Measurements from ENCODE around the gene HDAC4. TPM values are rescaled to one million over a fixed set of nuclear protein-coding genes. Genes with fewer than 3 reads are reported as not detected.

Gene HDAC4
- total RNA-seq, 1 experiment from 2014 or later = 32.0 TPM

GRCh38 chr2:239247401-239248245 is 153.2 kb downstream of the HDAC4 start:
- WGBS (ENCODE audit: extremely low coverage, insufficient read length, low lambda C conversion rate) = no CpG with 5 or more reads among the region's 31 CpGs
- Histone ChIP-seq H3K23me2 (ENCODE audit: insufficient read length, low read depth, low read length, poor library complexity, severe bottlenecking) (no peaks in the 10 kb centered on the region), H3K4ac (ENCODE audit: low read depth, low read length) (no peak overlapping the region), H3K27me3 (ENCODE audit: insufficient read depth, low read length) (no peaks in the 10 kb centered on the region), H2AK5ac (ENCODE audit: insufficient read length, low read length) (no peak overlapping the region), H3K18ac (ENCODE audit: insufficient read length, low read depth, low read length) (no peak overlapping the region), H3K4me2 (ENCODE audit: insufficient read depth, insufficient read length, low read length) (no peak overlapping the region), H3K4me1 (ENCODE audit: insufficient read depth, low read length) (peaks cover 3% of the 10 kb centered on the region; the same call in 1 of the 2 replicates), H2BK20ac (ENCODE audit: low read depth, low read length, poor library complexity, severe bottlenecking) (no peak overlapping the region), H4K91ac (ENCODE audit: insufficient read length, low read depth, low read length) (no peak overlapping the region), H3K79me2 (ENCODE audit: insufficient read depth, low read length) (peaks cover 4% of the 10 kb centered on the region; the same call in 1 of the 2 replicates), H2BK12ac (ENCODE audit: insufficient read length, low read depth, low read length) (no peak overlapping the region), H4K8ac (replicated peaks; ENCODE audit: insufficient read length, low read depth, low read length) (no peak overlapping the region), H4K20me1 (ENCODE audit: control insufficient read depth, insufficient read depth, insufficient read length) (peaks cover 2% of the 10 kb centered on the region), H3K14ac (ENCODE audit: insufficient read depth, low read length) (no peak overlapping the region), H3T11ph (ENCODE audit: low read length) (no peak overlapping the region), H3K79me1 (ENCODE audit: insufficient read depth, low read depth, low read length, poor library complexity, severe bottlenecking) (peaks cover 4% of the 10 kb centered on the region), H4K5ac (ENCODE audit: insufficient read length, low read depth, low read length) (no peak overlapping the region), H2AFZ (ENCODE audit: low read length) (no peak overlapping the region), H2BK5ac (ENCODE audit: insufficient read length, low read length) (no peak overlapping the region), H3K9me3 (ENCODE audit: control insufficient read depth, low read depth, low read length) (no peaks in the 10 kb centered on the region), H2BK15ac (ENCODE audit: low read depth, low read length) (no peak overlapping the region), H3K23ac (ENCODE audit: insufficient read length, low read depth, low read length) (no peak overlapping the region), H2BK120ac (ENCODE audit: low read depth, low read length, poor library complexity, severe bottlenecking) (no peak overlapping the region), H3K27ac (ENCODE audit: insufficient read length, low read depth, low read length) (no peak overlapping the region), H3K9ac (ENCODE audit: extremely low read depth, insufficient read length, low read length) (no peak overlapping the region), H3K56ac (ENCODE audit: insufficient read length, low read depth, low read length) (no peak overlapping the region)
- H3K9me3 Mint-ChIP-seq = no peaks in the 10 kb centered on the region
- H3K4me3 Mint-ChIP-seq = no peak overlapping the region; a peak in 1 of 5 replicates
- H3K36me3 Mint-ChIP-seq (ENCODE audit: insufficient read depth in 1 of 3, low read depth in 3 of 3) = no peaks in the 10 kb centered on the region; a peak in 1 of 7 replicates
- no peaks in the 10 kb centered on the region for H3K27me3 Mint-ChIP-seq (ENCODE audit: low read depth)
- H3K4me1 Mint-ChIP-seq = peaks cover 41 to 50% of the 10 kb centered on the region in 2 experiments
- TF ChIP-seq CTCF (conservative IDR thresholded peaks at IDR 0.05) = no peak
- no peak for DNase-seq
- H3K27ac Mint-ChIP-seq = peak overlapping the region in 2 of 3 experiments; percentile 53 to 70; a peak in 2 of 7 replicates
